SK-MEL-5 (cell line): ENCODE measurements around the gene KRT8. TPM values are rescaled to one million over a fixed set of nuclear protein-coding genes. Genes with fewer than 3 reads are reported as not detected.
"Not testable (repeated sequence)": the region's sequence is repeated elsewhere in the genome, so short reads cannot be mapped to it uniquely, and the experiment has no call there.

ENCODE experiments used
- DNase-seq: peaks from one replicate; pipeline ENCODE4 v3.0.0-alpha.2; 2016; ENCODE audit warnings: low read depth, low spot score
- in situ Hi-C: cut with HindIII; loops from 2 replicates; pipeline ENCODE4 v1.10.0; 2016; ENCODE audit warnings: low sequenced_read_pairs, high pct_unique_total_duplicates, low pct_unique_long_range_greater_than_20kb
- total RNA-seq: library from RNA; depleted of rRNA; stranded (reverse); fragments of >200 nt; shearing (Covaris generic); gene quantifications from 2 replicates; pipeline ENCODE4 v1.2.3, GENCODE V29; 2014

Gene KRT8
- total RNA-seq, 1 experiment from 2014 or later = not detected

DNA sequence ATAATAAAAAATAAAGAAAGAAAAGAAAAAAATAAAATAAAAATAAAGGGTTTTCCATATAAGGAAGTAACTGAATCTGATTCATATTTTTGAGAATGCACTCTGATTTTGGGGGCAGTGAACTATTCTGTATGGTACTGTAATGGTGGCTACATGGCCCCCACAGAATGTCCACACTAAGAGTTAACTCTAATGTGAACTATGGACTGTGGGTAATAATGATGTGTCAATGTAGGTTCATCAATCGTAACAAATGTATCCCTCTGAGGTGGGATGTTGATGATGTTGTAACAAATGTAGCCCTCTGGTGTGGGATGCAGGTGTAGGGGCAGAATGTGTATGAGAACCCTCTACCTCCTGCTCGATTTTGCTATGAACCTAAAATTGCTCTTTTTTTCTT lies 13.8 kb downstream of the KRT8 start:
- no peak for DNase-seq
- in situ Hi-C loops = loop anchor here (25.0 kb wide), 1 partner anchor 96 kb away; no protein-coding TSS in a partner anchor

DNA sequence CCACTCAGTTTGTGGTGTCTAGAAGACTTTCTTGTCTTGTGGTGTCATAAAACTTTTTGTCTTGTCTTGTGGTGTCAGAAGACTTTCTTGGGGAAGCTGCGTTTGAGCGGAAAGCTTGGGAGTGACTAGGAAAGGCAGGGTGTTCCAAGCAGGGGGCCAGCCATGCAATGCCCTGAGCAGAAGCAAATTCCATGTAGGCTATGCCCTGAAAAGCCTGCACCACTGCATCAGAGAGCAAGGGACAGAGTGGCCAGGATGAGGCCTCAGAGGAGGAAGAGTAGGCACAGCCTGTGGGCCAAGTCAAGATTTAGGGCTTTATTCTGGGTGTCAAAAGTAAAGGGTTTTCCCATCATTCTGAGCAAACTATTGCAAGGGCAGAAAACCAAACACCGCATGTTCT lies 14.5 kb downstream of the KRT8 start:
- in situ Hi-C loops = loop anchor here (25.0 kb wide), 1 partner anchor 97 kb away; no protein-coding TSS in a partner anchor
- no peak for DNase-seq

DNA sequence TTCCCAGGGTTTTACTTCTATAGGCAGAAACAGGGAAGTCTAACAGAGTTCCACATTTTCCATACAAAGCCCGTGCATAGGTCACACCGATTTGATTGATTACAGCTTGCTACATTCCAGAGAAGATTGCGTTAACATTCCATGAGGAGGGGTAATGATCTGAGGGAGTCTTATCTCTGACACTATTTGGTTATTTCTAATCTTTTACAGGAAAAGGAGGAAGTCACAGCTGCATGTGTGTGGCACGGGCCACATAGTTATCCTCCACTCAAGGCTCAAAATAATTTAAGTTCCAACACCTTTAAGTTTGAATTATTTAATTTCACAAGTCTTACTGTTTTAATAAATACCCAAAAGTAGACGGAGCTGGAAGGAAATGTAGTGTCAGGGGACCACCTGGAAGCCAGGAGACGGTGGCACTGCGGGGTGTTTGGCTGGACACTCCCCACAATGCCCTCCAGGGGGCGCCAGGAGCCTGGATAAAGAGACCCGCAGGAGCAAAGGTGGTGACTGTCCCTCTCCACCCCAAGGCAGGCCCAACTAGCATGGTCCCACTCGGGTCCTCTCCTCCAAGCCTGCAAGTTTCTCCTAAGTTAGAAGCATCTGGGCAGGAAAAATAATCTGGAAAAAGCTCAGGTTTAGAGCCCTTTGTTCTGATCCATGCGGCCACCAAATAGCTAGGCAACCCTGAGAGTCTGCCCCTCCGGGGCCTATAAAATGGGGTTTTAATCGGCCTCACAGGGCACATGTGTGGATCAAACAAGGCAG lies 20.2 kb downstream of the KRT8 start:
- in situ Hi-C loops = loop anchor here (25.0 kb wide), 1 partner anchor 103 kb away; no protein-coding TSS in a partner anchor
- DNase-seq = peak; percentile 67

DNA sequence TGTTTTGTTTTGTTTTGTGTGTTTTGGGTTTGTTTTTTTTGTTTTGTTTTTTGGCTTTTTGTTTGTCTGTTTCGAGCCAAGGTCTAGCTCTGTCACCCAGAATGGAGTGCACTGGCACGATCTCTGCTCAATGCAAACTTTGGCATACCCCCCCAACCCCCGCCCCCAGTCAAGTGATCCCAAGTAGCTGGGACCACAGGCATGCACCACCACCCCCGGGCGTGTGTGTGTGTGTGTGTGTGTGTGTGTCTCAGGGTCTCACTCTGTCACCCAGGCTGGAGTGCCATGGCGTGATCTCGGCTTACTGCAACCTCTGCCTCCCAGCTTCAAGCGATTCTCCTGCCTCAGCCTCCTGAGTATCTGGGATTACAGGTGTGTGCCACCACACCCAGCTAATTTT lies 24.4 kb downstream of the KRT8 start:
- not testable (repeated sequence) for DNase-seq
- in situ Hi-C loops = loop anchor here (25.0 kb wide), 1 partner anchor 107 kb away; no protein-coding TSS in a partner anchor

DNA sequence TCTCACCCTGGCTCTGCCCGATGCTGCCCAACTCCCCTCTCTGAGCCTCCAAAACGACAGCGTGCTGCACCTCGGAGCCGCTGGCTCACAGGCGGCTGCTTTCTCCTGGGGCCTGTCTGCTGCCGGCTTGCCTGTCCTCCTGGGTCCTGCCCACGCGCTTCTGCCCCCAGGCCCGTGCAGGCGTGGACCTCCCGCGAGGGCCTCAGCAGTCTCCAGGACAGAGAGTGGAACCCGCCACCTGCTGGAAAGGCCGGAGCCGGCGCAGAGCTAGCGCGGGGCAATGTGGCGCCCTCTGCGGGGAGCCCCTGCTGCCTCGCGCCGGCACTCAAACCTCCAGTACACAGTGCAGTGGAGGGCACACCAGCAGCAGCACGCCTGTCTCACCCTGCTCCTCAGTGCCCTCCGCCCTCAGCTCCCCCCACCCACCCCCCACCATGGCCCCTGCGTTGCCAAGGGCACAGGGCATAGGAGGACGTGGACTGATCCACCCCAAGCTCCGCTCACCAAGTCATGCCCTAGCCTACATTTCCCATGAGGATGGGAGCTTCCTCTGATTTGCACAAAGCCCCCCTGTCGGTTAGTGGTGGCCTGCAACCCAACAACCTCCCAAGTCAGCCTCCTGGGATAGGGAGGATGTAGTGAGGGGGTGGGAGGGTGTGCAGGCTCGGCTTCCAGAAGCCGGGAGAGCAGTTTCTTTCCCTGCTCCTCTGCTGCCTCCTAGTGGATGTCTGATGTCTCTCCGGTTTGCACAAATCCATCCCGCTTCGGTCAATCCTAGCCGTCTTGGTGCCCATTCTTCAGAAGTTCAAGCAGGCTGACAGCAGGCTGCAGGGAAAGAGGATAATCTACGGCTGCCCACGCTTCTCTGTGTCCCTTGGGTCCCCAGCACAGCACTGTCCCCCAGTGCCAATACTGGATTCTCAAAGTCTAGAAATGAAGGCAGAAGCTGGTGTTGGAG lies 25.2 kb downstream of the KRT8 start:
- in situ Hi-C loops = loop anchor here (25.0 kb wide), 1 partner anchor 108 kb away; no protein-coding TSS in a partner anchor
- peak; percentile 92 for DNase-seq

DNA sequence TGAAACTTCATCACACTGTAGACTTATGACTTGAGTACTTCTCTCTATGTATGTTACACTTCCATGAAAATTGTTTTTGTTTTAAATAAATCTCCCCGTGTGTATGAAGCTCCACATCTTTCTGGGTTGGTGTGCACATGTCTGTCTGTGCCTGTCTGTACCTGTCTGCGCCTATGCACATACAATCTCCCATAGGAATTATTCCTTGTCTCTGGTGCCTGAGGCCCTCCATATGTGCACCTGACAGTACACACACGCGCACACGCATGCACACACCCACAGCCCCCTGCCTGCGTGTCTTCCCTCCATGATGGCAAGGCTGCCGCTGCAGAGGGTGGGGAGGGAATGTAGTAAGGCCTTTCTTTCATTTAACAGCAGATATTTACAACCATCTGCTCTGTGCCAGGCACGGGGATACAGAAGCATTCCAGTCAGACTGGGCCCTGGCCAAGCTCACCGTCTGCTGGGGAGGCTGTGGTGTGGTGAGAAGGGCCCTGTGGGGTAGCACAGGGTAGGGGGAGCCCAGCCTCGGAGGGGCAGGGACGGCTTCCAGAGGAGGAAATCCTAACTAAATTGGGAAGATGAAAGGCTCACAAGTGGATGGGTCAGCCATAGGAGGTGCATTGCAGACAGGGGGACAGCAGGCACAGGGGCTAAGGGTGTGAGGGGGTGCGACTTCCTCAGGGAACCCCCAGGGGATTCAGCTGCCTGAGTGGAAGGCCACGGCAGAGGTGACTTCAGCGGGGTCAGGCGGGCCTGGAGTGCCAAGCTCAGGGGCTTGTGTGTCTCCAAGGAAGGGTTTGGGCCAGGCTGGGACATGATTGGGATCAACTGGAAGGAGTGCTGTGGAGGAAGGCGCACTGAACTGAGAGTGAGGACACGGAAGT lies 26.1 kb downstream of the KRT8 start:
- DNase-seq = no peak
- in situ Hi-C loops = loop anchor here (25.0 kb wide), 1 partner anchor 109 kb away; no protein-coding TSS in a partner anchor

DNA sequence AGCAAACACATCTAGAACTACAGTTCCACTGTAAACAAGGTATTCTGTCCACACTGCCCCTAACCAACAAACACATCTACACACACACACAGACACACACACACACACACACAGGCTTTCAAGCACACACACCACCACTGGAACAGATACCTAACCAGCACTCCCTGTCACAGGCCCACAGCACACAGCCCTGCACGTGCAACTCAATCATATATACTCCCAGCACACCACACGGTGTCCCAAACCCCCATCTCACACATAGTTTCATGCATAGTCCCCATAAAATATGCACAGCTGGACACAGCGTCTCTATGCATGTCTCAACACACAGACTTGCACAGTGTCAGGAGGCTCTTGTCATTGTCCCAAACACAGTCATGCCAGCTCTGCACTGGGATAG lies 27.6 kb downstream of the KRT8 start:
- in situ Hi-C loops = loop anchor here (25.0 kb wide), 1 partner anchor 110 kb away; no protein-coding TSS in a partner anchor

DNA sequence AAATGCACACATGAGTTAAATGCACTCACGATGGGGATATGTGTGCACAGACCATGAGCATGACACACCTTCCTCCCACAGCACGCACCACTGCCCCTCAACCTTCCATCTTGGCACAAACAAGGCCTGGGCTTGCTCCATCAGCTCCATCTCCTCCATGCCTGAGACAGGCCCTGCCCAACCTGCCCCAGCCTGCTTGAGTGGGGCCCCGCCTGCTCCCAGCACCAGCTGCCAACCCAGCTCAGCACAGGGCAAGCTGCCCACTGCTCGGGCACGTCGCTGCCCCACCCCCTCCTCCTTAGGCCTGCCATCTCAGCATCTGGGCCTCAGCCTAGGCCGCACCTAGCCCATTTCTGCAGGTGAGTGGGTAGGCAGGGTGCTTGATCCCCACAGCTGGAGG lies 28.5 kb downstream of the KRT8 start:
- no peak for DNase-seq
- in situ Hi-C loops = loop anchor here (25.0 kb wide), 1 partner anchor 111 kb away; no protein-coding TSS in a partner anchor

More for the DNA sequence above, 27.6 kb downstream of the KRT8 start:
- no peak for DNase-seq

DNA sequence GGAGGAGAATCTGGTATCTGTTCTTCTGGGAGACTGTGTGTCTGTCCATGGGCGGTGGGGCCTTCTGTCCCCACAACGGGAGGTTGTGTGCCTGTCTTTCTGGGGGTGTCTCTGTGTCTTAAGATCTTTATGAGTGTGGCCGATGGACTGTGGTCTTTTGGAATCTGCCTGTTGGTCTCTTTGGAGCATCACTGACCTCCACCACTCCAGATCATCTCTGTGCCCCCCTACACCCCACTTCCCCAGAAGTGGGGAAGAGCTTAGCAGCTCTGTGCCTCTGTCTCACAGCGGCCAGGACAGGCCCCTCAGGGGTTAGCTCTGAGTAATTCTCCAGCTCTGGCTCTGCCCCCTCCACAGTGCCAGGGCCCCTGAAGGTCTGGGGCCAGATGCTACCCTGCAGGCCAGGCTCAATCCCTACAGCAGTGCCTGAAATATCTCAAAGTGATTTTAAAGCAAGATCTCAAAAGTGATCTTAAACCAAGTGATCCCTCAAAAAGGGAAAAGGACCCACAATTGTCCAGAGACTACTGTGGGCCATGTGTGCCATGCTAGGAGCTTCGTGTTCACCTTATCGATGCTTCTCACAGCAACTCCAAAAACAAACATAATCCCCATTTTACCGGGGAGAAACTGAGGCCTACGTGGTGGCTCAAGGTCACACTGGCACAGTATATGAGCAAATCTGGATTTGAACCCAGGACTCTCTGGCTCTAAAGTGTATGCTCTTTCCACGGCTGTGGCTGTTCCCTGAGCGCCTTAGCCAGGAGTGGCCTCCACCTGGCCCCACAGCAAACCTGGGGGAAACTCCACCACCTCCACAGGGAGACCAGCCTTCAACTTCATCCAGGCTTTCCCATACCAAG lies 30.1 kb downstream of the KRT8 start:
- no peak for DNase-seq
- in situ Hi-C loops = loop anchor here (25.0 kb wide), 1 partner anchor 112 kb away; no protein-coding TSS in a partner anchor

DNA sequence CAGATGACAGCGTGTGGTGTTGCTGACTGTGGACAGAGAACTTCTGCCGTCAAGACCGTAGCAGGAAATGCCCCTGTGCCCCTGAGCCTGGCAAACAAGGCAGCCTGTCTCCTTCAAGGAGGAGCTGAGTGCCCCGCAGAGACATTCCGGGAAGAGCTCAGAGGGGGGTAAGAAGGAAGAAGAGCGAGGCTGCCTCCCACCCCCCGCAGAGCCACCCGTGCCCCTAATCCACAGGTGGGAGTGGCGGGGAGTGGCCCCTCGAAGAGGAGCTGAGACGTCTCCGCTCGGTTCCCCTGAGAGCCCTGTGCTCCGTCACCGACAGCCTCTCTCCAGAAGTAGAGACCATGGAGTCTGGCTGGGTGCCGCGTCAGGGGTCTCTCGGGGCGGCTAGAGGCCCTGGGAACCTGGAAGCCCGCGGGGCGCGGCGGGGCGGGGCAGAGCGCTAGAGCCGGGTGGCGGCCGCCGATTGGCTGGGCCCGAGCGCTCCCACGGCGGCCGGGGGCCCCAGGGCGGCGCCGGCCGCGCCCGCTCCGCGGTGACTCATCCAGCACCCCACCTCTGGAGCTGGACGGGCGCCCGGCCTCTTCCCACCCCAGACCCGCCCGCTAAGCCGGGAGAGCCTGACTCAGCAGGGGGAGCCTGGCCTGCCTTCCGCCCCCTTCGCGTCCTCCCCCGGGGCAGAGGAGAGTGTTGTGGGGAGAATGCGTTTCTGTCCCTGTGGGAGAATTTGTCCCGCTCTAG lies 30.9 kb downstream of the KRT8 start:
- DNase-seq = no peak
- in situ Hi-C loops = no loop called here

DNA sequence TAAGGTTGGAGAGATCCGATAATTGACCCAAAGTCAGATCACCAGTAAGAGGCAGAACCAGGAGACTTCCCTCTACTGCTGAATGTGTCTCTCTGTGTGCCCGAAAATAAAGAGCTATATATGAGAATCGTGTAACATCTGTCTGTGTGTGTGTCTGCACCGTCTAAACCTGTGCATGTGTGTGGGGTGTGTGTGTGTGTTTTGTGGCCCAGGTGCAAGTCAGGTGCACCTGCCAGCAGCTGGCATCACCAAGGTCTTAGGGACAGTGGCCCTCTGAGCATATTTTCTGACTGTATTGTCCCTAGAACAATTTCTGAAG lies 31.4 kb downstream of the KRT8 start:
- no peak for DNase-seq
- in situ Hi-C loops = no loop called here

DNA sequence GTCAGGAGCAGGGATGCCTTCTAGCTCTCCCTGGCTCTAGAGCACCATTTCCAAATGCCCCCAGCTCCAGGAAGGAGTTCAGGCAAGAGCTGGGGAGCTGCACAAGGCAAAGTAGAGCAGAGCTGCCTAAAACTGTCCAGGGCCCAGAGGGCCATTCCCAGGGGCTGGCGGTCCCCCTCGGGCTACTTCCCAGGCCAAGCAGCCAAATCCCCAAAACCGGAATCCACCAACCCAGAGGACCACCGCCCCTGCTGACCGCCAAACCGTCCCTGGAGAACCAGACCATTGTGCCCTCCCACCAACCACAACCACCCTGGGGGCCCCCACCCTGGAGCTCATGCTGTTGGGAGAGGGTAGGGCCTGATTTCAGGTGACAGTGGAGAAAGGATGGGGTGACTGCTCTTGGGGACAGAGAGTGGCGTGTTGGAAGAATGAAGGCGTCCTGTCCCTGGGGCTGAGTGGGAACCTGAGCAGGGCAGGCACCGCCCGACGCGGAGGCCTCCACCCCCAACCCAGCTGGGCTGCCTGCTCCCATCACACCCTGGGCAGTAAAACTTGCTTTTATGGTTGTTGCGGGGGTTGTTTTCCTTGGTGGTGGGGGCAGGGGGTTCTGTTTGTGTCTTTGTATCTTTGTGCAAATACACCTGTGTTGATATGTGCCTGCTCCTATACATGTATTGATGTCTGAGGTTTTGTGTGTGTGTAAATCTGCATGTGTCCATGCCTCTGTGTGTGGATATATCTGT lies 32.1 kb downstream of the KRT8 start:
- in situ Hi-C loops = no loop called here
- no peak for DNase-seq

DNA sequence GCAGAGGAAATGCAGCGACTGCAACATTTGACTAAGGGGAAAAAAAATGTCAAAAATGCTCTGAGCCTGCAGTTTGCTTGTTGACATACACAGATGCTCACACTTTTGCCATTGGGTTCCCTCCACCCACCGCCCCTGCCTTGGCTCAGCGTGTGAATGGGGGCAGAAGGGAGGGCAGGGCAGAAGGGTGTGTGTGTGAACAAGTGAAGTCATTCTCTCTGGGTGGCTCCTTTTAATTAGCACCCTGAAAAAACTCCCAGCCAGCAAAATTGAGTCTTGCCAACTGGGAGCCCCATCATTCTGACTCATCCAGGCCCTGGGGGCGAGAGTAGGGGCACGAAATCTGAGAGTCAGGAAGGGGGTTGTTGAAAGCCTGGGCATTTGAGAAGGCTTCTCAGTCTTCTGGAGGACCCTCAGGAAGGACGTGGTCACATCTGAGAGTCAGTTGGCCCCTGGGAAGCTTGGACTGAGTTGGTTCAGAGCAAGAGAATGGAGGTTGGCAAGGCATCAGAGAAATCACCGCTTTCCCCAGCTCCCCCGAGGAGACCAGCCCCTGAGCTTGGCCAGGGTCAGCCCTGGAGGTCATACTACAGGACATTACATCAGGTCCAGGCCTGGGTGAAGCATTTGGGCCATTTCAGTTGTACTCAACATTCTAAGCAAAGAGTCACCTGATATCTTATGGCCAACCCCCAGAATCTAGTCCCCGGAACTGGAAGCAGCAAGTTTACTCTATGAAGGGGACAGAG lies 33.4 kb downstream of the KRT8 start:
- DNase-seq = no peak
- in situ Hi-C loops = no loop called here

DNA sequence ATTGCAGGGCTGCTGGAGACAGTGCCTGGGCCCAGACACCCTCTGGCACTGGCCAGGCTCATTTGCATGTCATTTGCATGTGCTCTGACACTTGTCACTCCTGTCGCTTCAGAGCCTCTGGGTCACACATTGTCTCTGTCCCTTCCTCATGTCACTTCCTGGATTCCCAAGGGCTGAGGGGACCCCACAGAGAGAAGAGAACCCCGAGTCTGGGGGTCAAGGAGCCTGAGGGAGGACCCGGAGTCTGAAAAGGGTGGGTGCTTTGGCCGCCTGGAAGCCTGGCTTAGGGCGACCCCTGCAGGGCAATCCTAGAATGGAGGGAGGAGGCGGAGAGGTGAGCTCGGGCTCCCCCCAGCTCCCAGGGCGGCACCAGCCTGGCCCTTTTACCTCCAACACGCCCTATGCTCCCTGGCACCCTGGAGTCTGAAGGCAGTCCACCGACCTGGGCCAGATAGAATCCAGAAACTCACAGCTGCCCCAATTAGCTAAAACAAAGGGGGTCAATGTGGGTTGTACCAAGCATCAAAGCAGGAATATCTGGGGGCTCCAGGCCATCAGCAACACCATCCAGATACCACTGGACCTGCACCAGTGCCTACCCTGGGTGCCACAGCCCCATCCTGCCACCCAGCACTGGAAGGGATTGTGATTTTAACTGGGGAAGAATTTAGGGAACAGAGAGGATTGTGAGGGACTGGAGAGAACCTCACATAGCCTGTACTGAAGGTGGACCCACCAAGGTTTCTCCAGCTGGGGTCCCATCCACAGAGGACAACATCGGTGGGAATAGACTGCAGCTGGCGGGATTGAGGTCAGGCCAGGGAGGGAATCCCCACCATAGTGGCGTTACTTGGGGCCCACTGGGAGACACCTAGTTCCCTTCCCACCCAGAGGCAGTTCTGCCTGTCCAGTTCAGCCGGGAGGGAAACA lies 34.2 kb downstream of the KRT8 start:
- DNase-seq = peak; percentile 69
- in situ Hi-C loops = no loop called here
